Measurements from ENCODE around the gene KIF1C. TPM values are rescaled to one million over a fixed set of nuclear protein-coding genes. Genes with fewer than 3 reads are reported as not detected.
"Not testable (repeated sequence)": the region's sequence is repeated elsewhere in the genome, so short reads cannot be mapped to it uniquely, and the experiment has no call there.

KIF1C gene
- total RNA-seq, 1 donor from 2014 or later, result 68.4 TPM

GRCh38 chr17:5023588-5024147, 25.9 kb downstream of the KIF1C start:
- H3K27me3 Mint-ChIP-seq (ENCODE audit: low read depth), result no peaks in the 10 kb centered on the region
- H3K4me3 Mint-ChIP-seq, result no peak overlapping the region
- peaks cover 2% of the 10 kb centered on the region for H3K36me3 Mint-ChIP-seq (ENCODE audit: low read depth)
- H3K9me3 Mint-ChIP-seq, result no peaks in the 10 kb centered on the region
- no peak for DNase-seq (ENCODE audit: low read depth, low spot score)
- TF ChIP-seq CTCF (conservative IDR thresholded peaks at IDR 0.05), result no peak
- H3K4me1 Mint-ChIP-seq, result no peaks in the 10 kb centered on the region
- H3K27ac Mint-ChIP-seq (ENCODE audit: unreplicated experiment), result no peak overlapping the region

- no peak overlapping the region for H3K27ac Mint-ChIP-seq (ENCODE audit: unreplicated experiment)
- no peaks in the 10 kb centered on the region for H3K4me1 Mint-ChIP-seq
- H3K9me3 Mint-ChIP-seq, result no peaks in the 10 kb centered on the region
- DNase-seq (ENCODE audit: low read depth, low spot score), result no peak
- H3K36me3 Mint-ChIP-seq (ENCODE audit: low read depth), result peaks cover 2% of the 10 kb centered on the region
- H3K27me3 Mint-ChIP-seq (ENCODE audit: low read depth), result peaks cover 5% of the 10 kb centered on the region
- no peak for TF ChIP-seq CTCF (conservative IDR thresholded peaks at IDR 0.05)
- no peak overlapping the region for H3K4me3 Mint-ChIP-seq
These were observed 26.9 kb downstream of the KIF1C start for GRCh38 chr17:5024604-5025003.

GRCh38 chr17:5027299-5027698, 29.5 kb downstream of the KIF1C start:
- Mint-ChIP-seq H3K36me3 (ENCODE audit: low read depth) (no peaks in the 10 kb centered on the region), H3K27ac (ENCODE audit: unreplicated experiment) (no peak overlapping the region), H3K27me3 (ENCODE audit: low read depth) (peaks cover 25% of the 10 kb centered on the region), H3K4me3 (no peak overlapping the region), H3K9me3 (no peaks in the 10 kb centered on the region), H3K4me1 (peaks cover 5% of the 10 kb centered on the region)
- no peak for TF ChIP-seq CTCF (conservative IDR thresholded peaks at IDR 0.05)
- DNase-seq (ENCODE audit: low read depth, low spot score), result no peak

- H3K36me3 Mint-ChIP-seq (ENCODE audit: low read depth), result no peaks in the 10 kb centered on the region
- peaks cover 5% of the 10 kb centered on the region for H3K4me1 Mint-ChIP-seq
- H3K27me3 Mint-ChIP-seq (ENCODE audit: low read depth), result peaks cover 25% of the 10 kb centered on the region
- H3K27ac Mint-ChIP-seq (ENCODE audit: unreplicated experiment), result no peak overlapping the region
- H3K4me3 Mint-ChIP-seq, result no peak overlapping the region
- DNase-seq (ENCODE audit: low read depth, low spot score), result no peak
- TF ChIP-seq CTCF (conservative IDR thresholded peaks at IDR 0.05), result no peak
- no peaks in the 10 kb centered on the region for H3K9me3 Mint-ChIP-seq
These were observed 30.2 kb downstream of the KIF1C start for GRCh38 chr17:5027916-5028315.

- not testable (repeated sequence) for DNase-seq (ENCODE audit: low read depth, low spot score); H3K36me3 Mint-ChIP-seq (ENCODE audit: low read depth); H3K27ac Mint-ChIP-seq (ENCODE audit: unreplicated experiment); H3K4me3 Mint-ChIP-seq; H3K4me1 Mint-ChIP-seq; H3K9me3 Mint-ChIP-seq
- peaks cover 41% of the 10 kb centered on the region for H3K27me3 Mint-ChIP-seq (ENCODE audit: low read depth)
These were observed 32.4 kb downstream of the KIF1C start for GRCh38 chr17:5030168-5030567.

GRCh38 chr17:5031365-5032082, 33.8 kb downstream of the KIF1C start:
- Mint-ChIP-seq H3K36me3 (ENCODE audit: low read depth) (no peaks in the 10 kb centered on the region), H3K4me3 (peak overlapping the region; percentile 73), H3K27me3 (ENCODE audit: low read depth) (peaks cover 43% of the 10 kb centered on the region), H3K27ac (ENCODE audit: unreplicated experiment) (no peak overlapping the region), H3K4me1 (peaks cover 5% of the 10 kb centered on the region), H3K9me3 (no peaks in the 10 kb centered on the region)
- peak; percentile 75 for TF ChIP-seq CTCF (conservative IDR thresholded peaks at IDR 0.05)
- DNase-seq (ENCODE audit: low read depth, low spot score), result peak; percentile 89
